Heart left ventricle (tissue), 13 donors: ENCODE measurements around the gene CTSO.

ENCODE experiments used
- CTCF ChIP-seq, 12 donors: fragments of 200-600 bp; sonication (generic) in 4 of 12; IDR thresholded peaks; one replicate each; pipeline versions ENCODE4 v1.5.0 to v1.8.0; 2018 to 2022; ENCODE audit warnings: antibody characterized with exemption in 12 of 12, mild to moderate bottlenecking in 5 of 12
- POLR2A ChIP-seq, 2 donors: fragments of 450-650 bp; IDR thresholded peaks; one replicate each; pipeline ENCODE4 v1.6.1; 2017; ENCODE audit warnings: antibody characterized with exemption in 2 of 2, mild to moderate bottlenecking in 2 of 2, moderate library complexity in 2 of 2
- donor health status: ischemic (EF 13 %, LVEDD 7.1; RV severe dilation, severe dysfunction).
- donor health status: DM: no; HTN: yes; CAD: no.
- donor health status: DM: no; HTN: no; CAD: no.
- donor health status: ischemic (EF 25% LVEDD 6.9; RV normal size, moderate dysfunction).
- donor health status: ischemic (EF 25% LVEDD 5.7; RV mildly dilated, moderate dysfunction).
- donor health status: ischemic (EF 35%, LVEDD 5.7; RV mildly dilated, moderate dysfunction).
- donor health status: nonischemic (EF 11% LVEDD 7.7; RV severe dilation, severe dysfunction).
- donor health status: DM: yes; HTN: yes; CAD: no.
- donor health status: PGD.
- donor health status: ischemic (EF 29% LVEDD 5.4; RV normal size, mild dysfunction).
- donor health status: nonischemic (EF 23%, LVEDD 6.1; RV moderate dilation, normal function).

GRCh38 chr4:155941085-155941790 is 12.4 kb downstream of the CTSO start:
- no peak for TF ChIP-seq CTCF (IDR thresholded peaks at IDR 0.05)
- TF ChIP-seq POLR2A (IDR thresholded peaks at IDR 0.05) = no peak
